CD8-positive, alpha-beta memory T cell (primary cell): Measurements from ENCODE around the gene KLHDC4. TPM values are rescaled to one million over a fixed set of nuclear protein-coding genes. Genes with fewer than 3 reads are reported as not detected.
A peak's percentile ranks its signal among the peaks of the same experiment; 100 is the strongest.

ENCODE experiments used
- CTCF ChIA-PET: fragments of 350-600 bp; sonication (Branson Sonifier 250); formaldehyde crosslinking; loops from one replicate; lab custom pipeline; 2021; ENCODE audit warnings: antibody characterized with exemption; lab: Charles Lee
- POLR2A ChIA-PET: fragments of 350-600 bp; sonication (Branson Sonifier 250); formaldehyde crosslinking; loops from one replicate; lab custom pipeline; 2021; ENCODE audit warnings: antibody characterized with exemption; lab: Charles Lee
- DNase-seq, 5 donors: peaks; one replicate each; pipeline versions ENCODE4 v3.0.0 to v3.0.0-alpha.2; 2020 to 2022; ENCODE audit warnings: mixed read lengths in 1 of 5
- H3K27ac ChIP-seq: one replicate; pipeline ENCODE4 v1.7.0; 2013; ENCODE audit warnings: low read depth, mild to moderate bottlenecking, low read length, moderate library complexity
- H3K27me3 ChIP-seq: 2 replicates; pipeline ENCODE4 v1.7.0; 2013; ENCODE audit warnings: low read length, mild to moderate bottlenecking; ENCODE audit not compliant: insufficient read depth, poor library complexity, severe bottlenecking
- H3K36me3 ChIP-seq: 2 replicates; pipeline ENCODE4 v1.7.0; 2013; ENCODE audit warnings: mild to moderate bottlenecking, low read length, moderate library complexity; ENCODE audit not compliant: insufficient read depth
- H3K4me1 ChIP-seq: 2 replicates; pipeline ENCODE4 v1.7.0; 2013; ENCODE audit warnings: mild to moderate bottlenecking, low read length, moderate library complexity; ENCODE audit not compliant: insufficient read depth
- H3K4me3 ChIP-seq: 2 replicates; pipeline ENCODE4 v1.7.0; 2013; ENCODE audit warnings: mild to moderate bottlenecking, low read length
- H3K9me3 ChIP-seq: 2 replicates; pipeline ENCODE4 v1.7.0; 2013; ENCODE audit warnings: mild to moderate bottlenecking, low read length
- H3K27ac Mint-ChIP-seq, 8 donors: one replicate each; pipeline ENCODE4 v1.8.0; 2020 to 2021; ENCODE audit warnings: mixed read lengths in 8 of 8, mild to moderate bottlenecking in 6 of 8, inconsistent platforms in 3 of 8, moderate library complexity in 3 of 8
- H3K27me3 Mint-ChIP-seq, 2 donors: one replicate each; pipeline ENCODE4 v1.8.0; 2020 to 2021; ENCODE audit warnings: mixed read lengths in 2 of 2, mild to moderate bottlenecking in 1 of 2, moderate library complexity in 1 of 2
- H3K36me3 Mint-ChIP-seq, 3 donors: one replicate each; pipeline ENCODE4 v1.8.0; 2020 to 2021; ENCODE audit warnings: mixed read lengths in 3 of 3, inconsistent platforms in 1 of 3, mild to moderate bottlenecking in 1 of 3
- H3K4me1 Mint-ChIP-seq, 3 donors: one replicate each; pipeline ENCODE4 v1.8.0; 2020 to 2021; ENCODE audit warnings: mixed read lengths in 3 of 3, inconsistent platforms in 1 of 3, mild to moderate bottlenecking in 1 of 3
- H3K4me3 Mint-ChIP-seq, 7 donors: one replicate each; pipeline ENCODE4 v1.8.0; 2020 to 2021; ENCODE audit warnings: mixed read lengths in 7 of 7, mild to moderate bottlenecking in 6 of 7, moderate library complexity in 4 of 7, inconsistent platforms in 2 of 7
- H3K9me3 Mint-ChIP-seq, 5 donors: one replicate each; pipeline ENCODE4 v1.8.0; 2020 to 2022; ENCODE audit warnings: mixed read lengths in 5 of 5, mild to moderate bottlenecking in 3 of 5, moderate library complexity in 2 of 5, inconsistent platforms in 1 of 5
- polyA plus RNA-seq: library from polyadenylated mRNA; unstranded; fragments of 300-500 nt; fragmentation: Illumina TruSeq; gene quantifications from one replicate; pipeline ENCODE4 v1.2.3, GENCODE V29; 2021
- total RNA-seq, 2 experiments: library from RNA; stranded (reverse); gene quantifications; one replicate each; pipeline ENCODE4 v1.2.3, GENCODE V29; 2021

The KLHDC4 gene
- total and polyA plus RNA-seq, 3 experiments from 2014 or later, result 35.5 to 77.3 (median 71.5) TPM

DNA sequence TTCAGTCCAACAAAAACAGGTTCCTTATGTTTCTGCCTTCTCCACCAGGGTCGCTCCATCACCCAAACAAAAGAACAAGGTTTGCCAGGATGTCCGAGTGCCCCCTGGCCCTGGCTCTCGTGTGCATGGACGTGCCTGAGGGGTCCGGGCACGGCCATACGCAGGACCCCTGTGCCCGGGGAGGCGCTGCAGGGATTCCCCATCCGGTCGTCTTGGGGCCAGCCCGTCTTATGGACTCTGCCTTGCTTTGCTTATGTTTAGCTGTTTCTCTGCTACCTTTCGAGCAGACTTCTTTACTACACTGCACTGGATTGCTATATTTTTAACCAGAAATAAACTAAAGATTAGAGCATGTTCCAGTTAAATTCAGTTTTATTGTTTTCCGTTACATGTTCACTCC is 68.0 kb downstream of the KLHDC4 start:
- peak overlapping the region in 6 of 8 donors; percentile 42 to 92 (median 69) for H3K27ac Mint-ChIP-seq
- peaks cover 0 to 43% (median 2%) of the 10 kb centered on the region in 3 donors for H3K36me3 Mint-ChIP-seq
- no peaks in the 10 kb centered on the region for H3K27me3 Mint-ChIP-seq
- Histone ChIP-seq H3K9me3 (no peaks in the 10 kb centered on the region), H3K27ac (no peak overlapping the region), H3K36me3 (peaks cover 3% of the 10 kb centered on the region), H3K4me1 (peaks cover 32% of the 10 kb centered on the region), H3K4me3 (no peak overlapping the region), H3K27me3 (no peaks in the 10 kb centered on the region)
- DNase-seq, result no peak
- H3K4me3 Mint-ChIP-seq, result peak overlapping the region in 4 of 7 donors; percentile 2 to 52 (median 30)
- H3K4me1 Mint-ChIP-seq, result peaks cover 29 to 47% (median 30%) of the 10 kb centered on the region in 3 donors
- CTCF ChIA-PET, result no interaction called here
- no peaks in the 10 kb centered on the region for H3K9me3 Mint-ChIP-seq
- POLR2A ChIA-PET, result no interaction called here

DNA sequence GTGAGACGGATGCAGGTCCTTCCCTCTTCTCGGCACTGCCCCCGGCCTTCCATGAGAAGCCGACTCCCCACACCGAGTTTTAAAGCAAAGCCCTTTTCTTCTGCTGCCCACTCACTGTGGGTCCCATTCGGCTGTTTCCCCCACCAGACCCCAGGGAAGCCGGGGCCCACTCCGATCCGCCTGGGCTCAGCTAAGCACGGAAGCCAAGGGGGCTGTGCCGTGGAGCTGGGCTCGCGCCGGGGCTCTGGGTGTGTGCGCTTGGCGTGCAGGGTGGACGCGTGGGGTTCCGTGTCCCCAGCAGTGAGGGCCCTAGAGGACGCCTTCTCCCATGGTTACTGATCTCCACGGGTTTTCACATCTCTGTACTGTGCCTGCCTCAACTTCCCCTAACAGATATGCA is 68.5 kb downstream of the KLHDC4 start:
- POLR2A ChIA-PET, result no interaction called here
- no peaks in the 10 kb centered on the region for H3K9me3 Mint-ChIP-seq

DNA sequence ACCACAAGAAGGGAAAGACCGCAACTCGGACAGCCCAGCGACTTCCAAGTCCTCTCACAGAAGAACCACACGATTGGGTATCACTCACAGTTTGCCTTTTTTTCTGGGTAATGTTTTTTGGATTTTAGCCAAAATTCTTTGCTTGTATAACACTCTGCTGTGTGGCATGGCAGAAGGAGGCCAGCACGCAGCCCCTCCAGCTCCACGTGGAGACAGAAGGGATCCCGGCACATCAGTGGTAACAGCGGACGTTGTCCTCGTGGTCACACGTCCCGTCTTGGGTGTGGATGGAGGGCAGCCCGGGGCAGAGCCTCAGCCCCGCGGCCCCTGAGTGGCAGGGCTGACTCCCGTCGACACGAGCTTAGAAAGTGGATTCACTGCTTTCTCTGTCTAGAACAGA is 69.1 kb downstream of the KLHDC4 start:
- no peaks in the 10 kb centered on the region for H3K9me3 Mint-ChIP-seq
- Histone ChIP-seq H3K4me1 (peaks cover 21% of the 10 kb centered on the region), H3K27ac (no peak overlapping the region), H3K4me3 (no peak overlapping the region), H3K36me3 (no peaks in the 10 kb centered on the region), H3K9me3 (no peaks in the 10 kb centered on the region), H3K27me3 (no peaks in the 10 kb centered on the region)
- no peak overlapping the region for H3K4me3 Mint-ChIP-seq
- H3K4me1 Mint-ChIP-seq, result peaks cover 21 to 36% (median 23%) of the 10 kb centered on the region in 3 donors
- ChIA-PET CTCF (no interaction called here), POLR2A (no interaction called here)
- H3K27ac Mint-ChIP-seq, result peak overlapping the region in 2 of 8 donors; percentile 8 to 59
- H3K36me3 Mint-ChIP-seq, result peaks cover 0 to 35% (median 2%) of the 10 kb centered on the region in 3 donors
- H3K27me3 Mint-ChIP-seq, result no peaks in the 10 kb centered on the region
- no peak for DNase-seq

More for the DNA sequence above, 68.5 kb downstream of the KLHDC4 start:
- Histone ChIP-seq H3K9me3 (no peaks in the 10 kb centered on the region), H3K4me1 (peaks cover 27% of the 10 kb centered on the region), H3K4me3 (no peak overlapping the region), H3K27me3 (no peaks in the 10 kb centered on the region), H3K36me3 (no peaks in the 10 kb centered on the region), H3K27ac (no peak overlapping the region)
- H3K4me3 Mint-ChIP-seq, result peak overlapping the region in 1 of 7 donors; percentile 16
- peaks cover 0 to 38% (median 2%) of the 10 kb centered on the region in 3 donors for H3K36me3 Mint-ChIP-seq
- DNase-seq, result no peak
- H3K4me1 Mint-ChIP-seq, result peaks cover 24 to 42% (median 25%) of the 10 kb centered on the region in 3 donors
- peak overlapping the region in 4 of 8 donors; percentile 19 to 73 (median 46) for H3K27ac Mint-ChIP-seq
- no peaks in the 10 kb centered on the region for H3K27me3 Mint-ChIP-seq
- CTCF ChIA-PET, result no interaction called here

DNA sequence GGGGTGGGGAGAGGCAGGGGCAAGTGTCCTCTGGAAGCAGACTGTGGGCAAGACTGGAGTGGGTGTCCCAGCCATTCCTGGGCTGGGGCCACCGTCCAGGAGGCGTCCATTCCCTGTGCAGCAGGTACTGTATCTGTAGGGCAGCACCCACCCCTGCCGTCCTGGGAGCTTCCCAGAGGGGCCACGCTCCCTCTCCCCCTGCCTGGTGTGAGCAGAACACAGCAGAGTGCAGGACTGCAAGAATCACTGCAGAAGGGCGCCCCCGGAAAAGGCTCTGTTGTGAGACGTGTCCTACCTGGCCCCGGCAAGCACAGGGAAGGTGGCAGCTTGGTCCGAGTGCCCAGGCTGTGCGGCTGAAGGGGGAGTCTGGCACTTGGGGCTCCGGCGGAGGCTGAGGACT is 70.3 kb downstream of the KLHDC4 start:
- Mint-ChIP-seq H3K9me3 (no peaks in the 10 kb centered on the region), H3K27me3 (no peaks in the 10 kb centered on the region), H3K4me1 (peaks cover 21 to 31% (median 23%) of the 10 kb centered on the region in 3 donors), H3K4me3 (no peak overlapping the region), H3K36me3 (peaks cover 0 to 32% (median 2%) of the 10 kb centered on the region in 3 donors), H3K27ac (no peak overlapping the region)
- ChIA-PET CTCF (no interaction called here), POLR2A (no interaction called here)
- H3K27me3 ChIP-seq, result no peaks in the 10 kb centered on the region
- no peaks in the 10 kb centered on the region for H3K9me3 ChIP-seq
- peaks cover 12% of the 10 kb centered on the region for H3K4me1 ChIP-seq
- H3K27ac ChIP-seq, result no peak overlapping the region
- H3K36me3 ChIP-seq, result no peaks in the 10 kb centered on the region
- no peak overlapping the region for H3K4me3 ChIP-seq
- DNase-seq, result no peak

DNA sequence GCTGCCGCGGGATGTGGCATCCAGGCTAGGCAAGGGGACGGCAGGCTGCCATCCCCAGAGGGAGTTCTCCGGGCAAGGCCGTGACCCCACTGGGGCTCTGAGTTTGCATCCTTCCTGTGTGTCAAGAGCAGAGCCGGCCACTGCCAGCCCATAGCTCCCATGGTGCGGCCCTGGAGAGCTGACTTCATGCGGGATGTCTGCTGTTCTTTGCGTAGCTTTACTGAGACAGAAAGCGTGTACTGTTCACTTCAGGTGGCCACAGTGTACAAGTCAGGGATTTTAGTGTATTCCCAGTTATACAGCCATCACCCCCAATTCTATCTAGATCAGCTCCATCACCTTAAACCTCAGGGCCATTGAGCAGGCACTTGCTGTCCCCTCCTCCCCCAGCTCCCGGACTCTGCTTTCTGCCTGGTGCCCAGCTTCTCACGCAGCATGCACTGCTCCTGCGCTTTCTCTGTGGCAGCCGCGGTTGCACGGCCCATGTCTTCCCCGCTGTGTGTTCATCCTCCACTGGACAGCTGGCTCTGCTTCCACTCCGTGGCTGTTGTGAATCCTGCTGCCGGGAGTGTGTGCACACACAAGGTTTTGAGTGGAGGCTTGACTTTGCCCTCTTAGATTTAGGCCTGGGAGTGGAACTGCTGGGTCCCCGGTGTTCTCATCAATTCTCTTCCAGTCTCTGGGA is 71.2 kb downstream of the KLHDC4 start:
- Histone ChIP-seq H3K9me3 (no peaks in the 10 kb centered on the region), H3K4me1 (peaks cover 12% of the 10 kb centered on the region), H3K36me3 (no peaks in the 10 kb centered on the region), H3K27ac (no peak overlapping the region), H3K4me3 (no peak overlapping the region), H3K27me3 (no peaks in the 10 kb centered on the region)
- ChIA-PET CTCF (interaction anchor here (1.1 kb wide), 1 partner anchor 85 kb away, joined by 4 read pairs; no protein-coding TSS in a partner anchor), POLR2A (no interaction called here)
- Mint-ChIP-seq H3K9me3 (no peaks in the 10 kb centered on the region), H3K4me1 (peaks cover 16 to 24% (median 19%) of the 10 kb centered on the region in 3 donors), H3K4me3 (no peak overlapping the region), H3K27me3 (no peaks in the 10 kb centered on the region), H3K27ac (peak overlapping the region in 4 of 8 donors; percentile 52 to 96 (median 69)), H3K36me3 (peaks cover 0 to 26% (median 2%) of the 10 kb centered on the region in 3 donors)
- DNase-seq, result no peak

DNA sequence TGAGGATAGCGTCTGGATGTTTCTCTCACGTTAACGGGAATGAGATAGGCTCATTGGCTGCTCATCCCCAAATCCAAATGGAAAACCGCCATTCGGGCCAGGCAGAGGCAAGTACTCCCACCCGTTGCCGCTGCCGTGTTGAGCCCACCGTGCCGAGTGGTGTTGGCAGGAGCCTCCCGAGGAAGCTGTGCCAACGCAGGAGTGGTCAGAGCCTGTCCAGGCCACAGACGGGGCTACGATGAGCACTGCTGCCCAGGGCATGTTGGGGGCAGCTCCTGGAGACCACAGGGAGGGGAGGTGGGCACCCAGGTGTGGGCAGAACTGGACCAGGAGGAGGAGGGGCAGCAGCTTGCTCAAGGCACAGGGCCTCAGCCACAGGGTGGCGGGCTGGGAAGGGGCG is 72.0 kb downstream of the KLHDC4 start:
- H3K27me3 Mint-ChIP-seq, result no peaks in the 10 kb centered on the region

DNA sequence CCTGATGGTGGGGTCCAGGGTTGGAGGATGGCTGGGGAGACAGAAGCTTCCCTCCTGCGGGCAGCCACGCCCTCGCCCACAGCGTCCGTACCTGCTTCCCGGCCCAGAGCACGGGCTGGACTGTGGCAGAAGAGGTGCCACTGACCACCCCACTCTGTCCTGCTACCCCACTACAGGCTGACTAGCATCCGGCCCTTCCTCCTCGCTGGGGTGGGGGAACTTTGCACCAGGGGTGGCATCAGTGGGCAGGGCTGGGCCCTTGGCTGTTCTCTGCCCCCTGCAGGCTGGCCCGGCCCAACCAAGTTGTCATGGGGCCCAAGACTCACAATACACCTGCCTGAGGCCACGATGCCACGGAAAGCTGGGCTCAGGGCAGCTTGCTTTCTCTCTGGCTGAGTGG is 73.0 kb downstream of the KLHDC4 start:
- Mint-ChIP-seq H3K36me3 (peaks cover 0 to 22% (median 2%) of the 10 kb centered on the region in 3 donors), H3K4me3 (no peak overlapping the region), H3K4me1 (peaks cover 2 to 8% (median 4%) of the 10 kb centered on the region in 3 donors), H3K27me3 (no peaks in the 10 kb centered on the region), H3K27ac (peak overlapping the region in 1 of 8 donors; percentile 85), H3K9me3 (no peaks in the 10 kb centered on the region)
- CTCF ChIA-PET, result no interaction called here
- POLR2A ChIA-PET, result no interaction called here
- no peak overlapping the region for H3K27ac ChIP-seq
- H3K4me1 ChIP-seq, result no peaks in the 10 kb centered on the region
- H3K27me3 ChIP-seq, result no peaks in the 10 kb centered on the region
- H3K9me3 ChIP-seq, result no peaks in the 10 kb centered on the region
- no peak for DNase-seq
- H3K4me3 ChIP-seq, result no peak overlapping the region
- H3K36me3 ChIP-seq, result no peaks in the 10 kb centered on the region

More for the DNA sequence above, 72.0 kb downstream of the KLHDC4 start:
- H3K9me3 ChIP-seq, result no peaks in the 10 kb centered on the region
- Mint-ChIP-seq H3K36me3 (peaks cover 0 to 25% (median 2%) of the 10 kb centered on the region in 3 donors), H3K27ac (no peak overlapping the region), H3K4me1 (peaks cover 11 to 18% (median 13%) of the 10 kb centered on the region in 3 donors), H3K4me3 (no peak overlapping the region), H3K9me3 (no peaks in the 10 kb centered on the region)
- no peaks in the 10 kb centered on the region for H3K36me3 ChIP-seq
- DNase-seq, result no peak
- no peak overlapping the region for H3K27ac ChIP-seq
- peaks cover 9% of the 10 kb centered on the region for H3K4me1 ChIP-seq
- no peak overlapping the region for H3K4me3 ChIP-seq
- CTCF ChIA-PET, result interaction anchor here (1.1 kb wide), 1 partner anchor 85 kb away, joined by 4 read pairs; no protein-coding TSS in a partner anchor
- no peaks in the 10 kb centered on the region for H3K27me3 ChIP-seq
- POLR2A ChIA-PET, result no interaction called here

DNA sequence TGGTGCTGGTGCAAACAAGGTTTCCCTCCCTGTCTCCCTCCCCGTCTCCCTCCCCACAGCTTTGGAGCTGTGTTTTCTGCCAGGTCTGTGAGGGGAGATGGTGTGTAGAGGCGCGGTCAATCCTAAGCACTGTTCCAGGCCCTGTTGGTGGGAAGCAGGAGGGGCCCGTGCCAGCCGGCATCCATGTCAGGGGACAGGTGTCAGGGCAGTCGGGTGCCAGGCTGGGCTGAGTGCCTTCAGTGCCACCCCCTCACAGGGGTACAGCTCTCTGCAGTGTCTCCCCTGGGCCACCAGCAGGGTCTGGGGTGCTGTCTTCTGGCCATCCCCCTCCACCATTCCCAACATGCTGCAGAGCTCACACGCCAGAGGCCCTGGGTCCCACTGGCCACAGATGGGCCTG is 73.6 kb downstream of the KLHDC4 start:
- no peak for DNase-seq
- POLR2A ChIA-PET, result no interaction called here

More for the DNA sequence above, 73.6 kb downstream of the KLHDC4 start:
- Mint-ChIP-seq H3K36me3 (peaks cover 0 to 21% (median 0%) of the 10 kb centered on the region in 3 donors), H3K4me1 (peaks cover 0 to 3% (median 2%) of the 10 kb centered on the region in 3 donors), H3K9me3 (no peaks in the 10 kb centered on the region), H3K4me3 (no peak overlapping the region), H3K27ac (no peak overlapping the region), H3K27me3 (no peaks in the 10 kb centered on the region)
- Histone ChIP-seq H3K36me3 (no peaks in the 10 kb centered on the region), H3K4me3 (no peak overlapping the region), H3K27ac (no peak overlapping the region), H3K27me3 (no peaks in the 10 kb centered on the region), H3K9me3 (no peaks in the 10 kb centered on the region), H3K4me1 (no peaks in the 10 kb centered on the region)
- CTCF ChIA-PET, result no interaction called here
